MM.1S (cell line): ENCODE results near the gene TOLLIP.

Experiments
- DNase-seq: peaks from one replicate; pipeline ENCODE4 v3.0.0-alpha.2; 2015
- H2AFZ ChIP-seq: fragments of 300-600 bp; sonication (generic); 2 replicates; pipeline ENCODE4 v1.6.0; 2016; ENCODE audit warnings: antibody characterized with exemption, low read length
- H3F3A ChIP-seq: fragments of 300-600 bp; sonication (generic); 2 replicates; pipeline ENCODE4 v1.6.1; 2016; ENCODE audit warnings: mild to moderate bottlenecking, antibody characterized with exemption, low read length, moderate library complexity, mixed read lengths; ENCODE audit not compliant: insufficient read depth
- H3K27ac ChIP-seq: fragments of 300-600 bp; sonication (generic); 2 replicates; pipeline ENCODE4 v1.5.1; 2016; ENCODE audit warnings: mild to moderate bottlenecking, low read length
- H3K27me3 ChIP-seq: fragments of 300-600 bp; sonication (generic); replicated peaks from 2 replicates; pipeline ENCODE4 v1.6.0; 2016; ENCODE audit warnings: low read length; ENCODE audit not compliant: insufficient read depth
- H3K36me3 ChIP-seq: fragments of 300-600 bp; sonication (generic); replicated peaks from 2 replicates; pipeline ENCODE4 v1.6.1; 2016; ENCODE audit warnings: mild to moderate bottlenecking, low read length, mixed read lengths; ENCODE audit not compliant: insufficient read depth
- H3K4me1 ChIP-seq: fragments of 300-600 bp; sonication (generic); 2 replicates; pipeline ENCODE4 v1.6.1; 2016; ENCODE audit warnings: low read length, mixed read lengths
- H3K4me2 ChIP-seq: fragments of 300-600 bp; sonication (generic); 2 replicates; pipeline ENCODE4 v1.6.0; 2016; ENCODE audit warnings: low read depth, low read length
- H3K4me3 ChIP-seq: fragments of 300-600 bp; sonication (generic); 2 replicates; pipeline ENCODE4 v1.5.1; 2016; ENCODE audit warnings: low read length, mixed read lengths
- H3K79me2 ChIP-seq: fragments of 300-600 bp; sonication (generic); 2 replicates; pipeline ENCODE4 v1.6.1; 2016; ENCODE audit warnings: mixed run types, low read length, mixed read lengths
- H3K9ac ChIP-seq: fragments of 300-600 bp; sonication (generic); 2 replicates; pipeline ENCODE4 v1.6.1; 2016; ENCODE audit warnings: low read length, mixed read lengths
- H3K9me2 ChIP-seq: fragments of 300-600 bp; sonication (generic); replicated peaks from 2 replicates; pipeline ENCODE4 v1.6.1; 2016; ENCODE audit warnings: mild to moderate bottlenecking, low read length, mixed read lengths; ENCODE audit not compliant: insufficient read depth
- H3K9me3 ChIP-seq: fragments of 300-600 bp; sonication (generic); replicated peaks from 2 replicates; pipeline ENCODE4 v1.6.1; 2016; ENCODE audit warnings: mild to moderate bottlenecking, low read length, mixed read lengths; ENCODE audit not compliant: insufficient read depth
- H4K20me1 ChIP-seq: fragments of 300-600 bp; sonication (generic); 2 replicates; pipeline ENCODE4 v1.6.1; 2016; ENCODE audit warnings: mild to moderate bottlenecking, low read length, moderate library complexity, mixed read lengths; ENCODE audit not compliant: insufficient read depth
- EZH2 ChIP-seq: fragments of 300-600 bp; sonication (generic); optimal IDR thresholded peaks from 2 replicates; pipeline ENCODE3; 2017; ENCODE audit warnings: low read depth, mild to moderate bottlenecking, antibody characterized with exemption, low read length, mixed read lengths
- EZH2phosphoT487 ChIP-seq: fragments of 300-600 bp; sonication (generic); IDR thresholded peaks from 2 replicates; pipeline ENCODE4 v1.6.1; 2018; ENCODE audit warnings: antibody characterized with exemption, low read length
- TF ChIP-seq, protein P1 (sequence below): fragments of 300-600 bp; sonication (generic); IDR thresholded peaks from 2 replicates; pipeline ENCODE4 v1.5.1; 2016; ENCODE audit warnings: antibody characterized with exemption, low read length, mixed read lengths

Gene TOLLIP

DNA sequence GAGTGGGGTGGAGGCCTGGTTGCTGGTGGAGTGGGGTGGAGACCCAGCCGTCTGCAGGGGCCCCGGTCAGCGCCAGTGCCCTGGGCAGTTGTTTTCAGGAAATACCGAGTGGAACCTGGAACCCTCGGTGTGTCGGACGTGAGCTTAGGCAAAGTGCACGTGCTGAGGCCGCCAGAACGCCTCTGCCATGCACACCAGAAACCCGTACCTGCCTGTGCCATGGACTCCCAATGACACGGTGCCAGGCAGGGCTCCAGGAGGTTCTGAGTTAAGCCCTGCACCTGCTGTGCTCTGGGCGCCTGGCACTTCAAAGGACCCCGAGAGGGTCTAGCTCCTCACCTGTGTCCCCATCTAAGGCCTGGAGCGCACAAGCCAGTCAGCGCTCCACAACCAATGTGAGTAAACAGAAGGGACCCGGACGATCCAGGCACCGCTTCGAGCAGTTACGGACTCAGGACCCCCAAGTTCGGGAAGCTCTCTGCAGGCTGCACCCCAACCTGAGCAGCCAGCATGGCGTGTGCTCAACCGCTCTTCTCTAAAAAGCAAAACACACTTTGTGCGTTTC is 12.3 kb downstream of the TOLLIP start:
- Histone ChIP-seq H2AFZ (no peak overlapping the region), H3K9me2 (no peaks in the 10 kb centered on the region), H3K27me3 (no peaks in the 10 kb centered on the region), H3K79me2 (peaks cover 63% of the 10 kb centered on the region), H3F3A (no peaks in the 10 kb centered on the region), H3K9ac (no peak overlapping the region), H3K4me2 (no peak overlapping the region), H3K27ac (no peak overlapping the region), H3K4me3 (no peak overlapping the region), H3K4me1 (no peaks in the 10 kb centered on the region), H4K20me1 (no peaks in the 10 kb centered on the region), H3K36me3 (no peaks in the 10 kb centered on the region), H3K9me3 (no peaks in the 10 kb centered on the region)
- no peak for DNase-seq
- TF ChIP-seq EZH2phosphoT487 = no peak
- TF ChIP-seq, protein P1, sequence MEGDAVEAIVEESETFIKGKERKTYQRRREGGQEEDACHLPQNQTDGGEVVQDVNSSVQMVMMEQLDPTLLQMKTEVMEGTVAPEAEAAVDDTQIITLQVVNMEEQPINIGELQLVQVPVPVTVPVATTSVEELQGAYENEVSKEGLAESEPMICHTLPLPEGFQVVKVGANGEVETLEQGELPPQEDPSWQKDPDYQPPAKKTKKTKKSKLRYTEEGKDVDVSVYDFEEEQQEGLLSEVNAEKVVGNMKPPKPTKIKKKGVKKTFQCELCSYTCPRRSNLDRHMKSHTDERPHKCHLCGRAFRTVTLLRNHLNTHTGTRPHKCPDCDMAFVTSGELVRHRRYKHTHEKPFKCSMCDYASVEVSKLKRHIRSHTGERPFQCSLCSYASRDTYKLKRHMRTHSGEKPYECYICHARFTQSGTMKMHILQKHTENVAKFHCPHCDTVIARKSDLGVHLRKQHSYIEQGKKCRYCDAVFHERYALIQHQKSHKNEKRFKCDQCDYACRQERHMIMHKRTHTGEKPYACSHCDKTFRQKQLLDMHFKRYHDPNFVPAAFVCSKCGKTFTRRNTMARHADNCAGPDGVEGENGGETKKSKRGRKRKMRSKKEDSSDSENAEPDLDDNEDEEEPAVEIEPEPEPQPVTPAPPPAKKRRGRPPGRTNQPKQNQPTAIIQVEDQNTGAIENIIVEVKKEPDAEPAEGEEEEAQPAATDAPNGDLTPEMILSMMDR = no peak
- no peak for TF ChIP-seq EZH2

DNA sequence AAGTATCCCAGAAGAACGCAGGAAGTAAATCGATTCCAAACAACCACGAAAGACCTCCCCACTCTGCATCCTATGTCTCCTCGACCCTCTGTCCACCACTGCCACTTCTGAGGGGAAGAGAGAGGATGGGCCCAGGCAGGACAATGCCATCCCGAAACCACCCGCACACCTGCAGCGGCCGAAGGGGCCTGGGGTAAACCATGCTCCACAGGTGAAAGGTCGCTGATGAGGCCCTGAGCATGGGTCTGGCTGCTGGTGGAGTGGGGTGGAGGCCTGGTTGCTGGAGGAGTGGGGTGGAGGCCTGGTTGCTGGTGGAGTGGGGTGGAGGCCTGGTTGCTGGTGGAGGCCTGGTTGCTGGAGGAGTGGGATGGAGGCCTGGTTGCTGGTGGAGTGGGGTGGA is 13.1 kb downstream of the TOLLIP start:
- H3K4me3 ChIP-seq = no peak overlapping the region
- TF ChIP-seq EZH2phosphoT487 = no peak
- TF ChIP-seq EZH2 = no peak
- TF ChIP-seq, protein P1 = no peak
- H3K4me2 ChIP-seq = no peak overlapping the region
- H3K9ac ChIP-seq = no peak overlapping the region
- H3F3A ChIP-seq = no peaks in the 10 kb centered on the region
- peaks cover 55% of the 10 kb centered on the region for H3K79me2 ChIP-seq
- no peaks in the 10 kb centered on the region for H3K9me2 ChIP-seq
- H3K9me3 ChIP-seq = no peaks in the 10 kb centered on the region
- H2AFZ ChIP-seq = no peak overlapping the region
- H3K27me3 ChIP-seq = no peaks in the 10 kb centered on the region
- H4K20me1 ChIP-seq = no peaks in the 10 kb centered on the region
- H3K4me1 ChIP-seq = no peaks in the 10 kb centered on the region
- no peak overlapping the region for H3K27ac ChIP-seq
- no peak for DNase-seq
- H3K36me3 ChIP-seq = no peaks in the 10 kb centered on the region

DNA sequence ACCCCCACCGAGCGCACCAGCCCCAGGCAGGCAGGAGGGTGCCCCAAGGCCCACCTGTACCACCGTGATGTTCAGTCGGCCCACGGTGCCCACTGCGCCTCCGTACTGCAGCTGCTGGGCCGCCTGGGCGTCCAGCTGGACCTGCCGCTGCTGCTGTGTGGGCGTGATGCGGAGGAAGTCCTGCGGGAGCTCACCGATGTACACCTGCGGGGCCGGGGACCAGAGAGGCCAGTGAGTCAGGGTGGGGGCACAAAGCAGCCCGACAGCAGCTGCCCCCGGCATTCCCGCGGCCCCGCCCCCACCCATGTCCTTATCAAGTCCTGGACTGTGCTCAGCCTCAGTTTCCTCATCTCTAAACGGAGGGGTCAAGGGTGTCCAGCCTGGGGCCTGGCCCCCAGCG is 13.8 kb downstream of the TOLLIP start:
- Histone ChIP-seq H3K4me2 (no peak overlapping the region), H3K79me2 (peaks cover 48% of the 10 kb centered on the region), H2AFZ (no peak overlapping the region), H3K4me1 (no peaks in the 10 kb centered on the region), H3F3A (no peaks in the 10 kb centered on the region), H3K27ac (no peak overlapping the region), H3K9me3 (no peaks in the 10 kb centered on the region), H3K27me3 (no peaks in the 10 kb centered on the region), H3K36me3 (no peaks in the 10 kb centered on the region), H3K4me3 (no peak overlapping the region), H4K20me1 (no peaks in the 10 kb centered on the region), H3K9ac (no peak overlapping the region), H3K9me2 (no peaks in the 10 kb centered on the region)
- DNase-seq = no peak
- no peak for TF ChIP-seq EZH2phosphoT487
- TF ChIP-seq EZH2 = no peak
- TF ChIP-seq, protein P1 = no peak
